Left renal pelvis (tissue), 4 donors: ENCODE data around the gene SND1. TPM values are rescaled to one million over a fixed set of nuclear protein-coding genes. Genes with fewer than 3 reads are reported as not detected.
A peak's percentile ranks its signal among the peaks of the same experiment; 100 is the strongest.

ENCODE experiments used
- DNase-seq, 4 donors: peaks; one replicate each; pipeline ENCODE4 v3.0.0-alpha.2; 2013; ENCODE audit warnings: low read depth in 4 of 4, low spot score in 3 of 4
- polyA plus RNA-seq, 4 donors: library from polyadenylated mRNA; unstranded; fragments of 120-200 nt; gene quantifications; one replicate each; pipeline ENCODE4 v1.2.1, GENCODE V29; 2013; ENCODE audit not compliant: insufficient read length in 4 of 4

SND1 gene
- polyA plus RNA-seq, 4 donors = 129 to 161 (median 145) TPM

- DNase-seq = no peak
These were observed 424.3 kb downstream of the SND1 start for GRCh38 chr7:128076196-128076795.

- DNase-seq = no peak
These were observed 424.8 kb downstream of the SND1 start for GRCh38 chr7:128076796-128077271.

DNA sequence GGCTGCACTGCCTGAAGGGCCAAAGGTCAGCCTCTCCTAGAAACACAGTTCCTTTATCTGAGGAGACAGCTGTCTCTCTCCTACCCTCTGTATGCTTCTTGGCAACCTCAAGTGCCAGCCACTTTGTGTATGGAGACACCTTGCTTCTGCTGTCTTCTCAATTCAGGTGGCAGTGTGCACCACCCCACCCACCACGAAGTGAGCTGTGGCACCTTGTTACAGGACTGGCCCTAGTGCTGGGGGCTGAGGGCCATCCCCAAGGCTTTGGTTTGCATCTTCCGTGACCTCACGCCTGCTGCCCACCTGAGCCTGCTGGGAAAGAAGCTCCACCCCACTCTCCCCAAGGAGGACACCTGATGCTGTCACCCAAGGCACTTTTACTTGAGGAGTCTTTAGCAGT lies 426.3 kb downstream of the SND1 start:
- no peak for DNase-seq

- DNase-seq = no peak
These were observed 428.2 kb downstream of the SND1 start for GRCh38 chr7:128080169-128080568.

- DNase-seq = no peak
These were observed 429.4 kb downstream of the SND1 start for GRCh38 chr7:128081351-128081750.

DNA sequence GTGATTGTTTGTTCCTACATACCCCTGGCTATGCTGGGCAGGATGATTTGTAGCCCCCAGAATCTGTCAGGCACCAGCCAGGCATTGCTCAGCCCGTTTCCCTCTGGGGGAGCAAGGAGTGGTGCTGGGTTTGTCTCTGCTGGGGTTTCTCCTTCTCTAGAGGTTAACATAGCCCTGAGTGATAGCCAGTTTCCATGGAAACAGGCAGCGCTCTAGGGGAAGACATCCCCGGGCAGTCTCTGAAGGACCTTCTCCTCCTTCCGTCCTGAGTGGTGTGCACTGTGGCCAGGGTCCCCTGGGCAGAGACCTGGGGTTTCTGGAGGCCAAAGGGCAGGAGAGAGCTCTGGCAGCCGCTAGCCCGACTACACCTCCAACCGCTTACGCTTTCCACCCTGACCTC lies 429.8 kb downstream of the SND1 start:
- no peak for DNase-seq

- no peak for DNase-seq
These were observed 430.4 kb downstream of the SND1 start for GRCh38 chr7:128082431-128082830.

DNA sequence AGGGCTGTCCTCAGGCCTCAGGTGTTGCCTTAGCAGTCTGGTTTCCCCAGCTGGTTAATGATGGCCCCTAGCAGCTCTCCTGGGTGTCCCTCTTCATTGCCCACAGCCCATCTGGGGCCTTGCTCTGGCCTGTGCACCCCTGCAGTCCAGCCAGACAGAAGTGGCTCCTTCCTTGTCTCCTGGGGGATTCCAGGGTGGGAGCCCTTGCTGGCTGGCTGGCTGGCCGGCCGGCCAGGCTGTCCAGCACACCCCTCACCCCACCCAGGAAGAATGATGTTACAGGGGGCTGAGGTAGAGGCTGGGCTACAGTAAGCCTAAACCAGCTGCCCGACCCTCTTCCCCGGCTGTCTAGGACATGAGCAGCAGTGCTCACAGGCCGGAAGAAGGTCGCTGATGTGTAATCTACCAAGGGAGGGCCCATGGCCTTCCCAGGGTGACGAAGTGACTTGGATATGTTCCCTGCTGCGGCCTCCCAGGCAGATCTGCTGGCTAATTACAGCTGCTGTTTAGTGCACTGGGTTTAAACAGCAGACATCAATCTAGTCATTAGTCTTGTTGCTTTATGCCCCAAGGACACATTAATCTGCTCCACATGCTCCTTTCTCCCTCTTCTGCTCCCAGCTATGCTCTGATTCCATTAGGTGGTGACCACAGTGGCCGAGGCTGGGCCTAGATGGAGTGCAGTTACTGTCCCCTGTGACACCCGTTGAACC lies 433.1 kb downstream of the SND1 start:
- peak; percentile 36 to 58 (median 50) for DNase-seq

- DNase-seq = no peak
These were observed 438.5 kb downstream of the SND1 start for GRCh38 chr7:128090492-128090891.

DNA sequence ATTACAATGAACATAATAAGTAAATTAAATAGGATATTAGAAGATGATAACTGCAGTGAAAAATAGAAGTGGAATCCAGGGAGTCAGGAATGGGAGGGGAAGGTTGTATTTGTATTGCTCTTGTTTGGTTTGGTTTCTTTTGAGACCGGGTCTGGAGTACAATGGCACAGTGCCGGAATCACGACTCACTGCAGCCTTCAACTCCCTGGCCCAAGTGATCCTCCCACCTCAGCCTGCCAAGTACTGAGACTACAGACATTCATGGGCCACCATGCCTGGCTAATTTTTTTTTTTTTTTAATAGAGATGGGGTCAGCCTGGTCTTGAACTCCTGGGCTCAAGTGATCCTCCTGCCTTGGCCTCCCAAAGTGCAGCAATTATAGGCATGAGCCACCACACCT lies 439.1 kb downstream of the SND1 start:
- no peak for DNase-seq

GRCh38 chr7:128092221-128092620 lies 440.2 kb downstream of the SND1 start:
- DNase-seq = no peak

GRCh38 chr7:128093614-128094570 lies 441.9 kb downstream of the SND1 start:
- DNase-seq = no peak

GRCh38 chr7:128094686-128095085 lies 442.7 kb downstream of the SND1 start:
- no peak for DNase-seq

DNA sequence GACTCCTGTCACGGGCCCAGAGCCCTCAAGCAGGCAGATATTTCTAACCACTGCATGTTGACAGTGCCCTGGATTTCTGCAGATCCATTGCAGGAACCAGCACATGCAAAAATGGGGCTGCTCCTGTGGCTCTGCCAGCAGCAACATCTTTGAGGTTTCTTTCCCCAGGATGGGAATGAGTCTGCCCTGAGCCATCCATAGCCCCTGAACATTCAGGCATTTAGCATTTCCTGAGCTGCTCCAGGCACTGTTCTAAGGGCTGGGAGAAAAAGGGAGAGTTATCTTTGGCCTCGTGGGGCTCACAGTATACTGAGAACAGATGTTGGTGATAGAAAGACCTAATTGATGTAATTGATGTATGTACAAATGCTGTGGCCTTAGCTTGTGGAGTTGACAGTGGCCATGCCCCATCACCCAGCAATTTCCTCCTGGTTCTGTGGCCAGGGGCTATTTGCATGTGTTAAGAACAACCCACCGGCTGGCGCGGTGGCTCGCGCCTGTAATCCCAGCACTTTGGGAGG lies 445.3 kb downstream of the SND1 start:
- no peak for DNase-seq

DNA sequence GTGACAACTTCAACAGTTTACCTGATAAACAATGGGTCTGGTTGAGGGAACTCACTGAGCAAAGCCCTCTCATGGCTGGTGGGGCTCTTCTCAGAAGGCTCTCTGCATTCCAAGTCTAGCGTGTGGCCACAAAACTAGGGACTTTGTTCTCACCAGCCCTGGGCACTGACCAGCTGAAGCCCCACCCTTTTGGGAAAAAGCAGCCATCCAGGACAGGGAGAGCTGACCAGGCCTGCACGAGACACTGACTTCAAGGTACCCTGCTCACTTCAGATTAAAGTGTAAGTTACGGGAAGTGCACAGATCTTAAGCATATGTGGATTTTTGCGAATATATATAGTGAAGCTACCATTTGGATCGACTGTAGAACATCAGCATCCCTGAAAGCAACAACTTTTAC lies 446.6 kb downstream of the SND1 start:
- no peak for DNase-seq

DNA sequence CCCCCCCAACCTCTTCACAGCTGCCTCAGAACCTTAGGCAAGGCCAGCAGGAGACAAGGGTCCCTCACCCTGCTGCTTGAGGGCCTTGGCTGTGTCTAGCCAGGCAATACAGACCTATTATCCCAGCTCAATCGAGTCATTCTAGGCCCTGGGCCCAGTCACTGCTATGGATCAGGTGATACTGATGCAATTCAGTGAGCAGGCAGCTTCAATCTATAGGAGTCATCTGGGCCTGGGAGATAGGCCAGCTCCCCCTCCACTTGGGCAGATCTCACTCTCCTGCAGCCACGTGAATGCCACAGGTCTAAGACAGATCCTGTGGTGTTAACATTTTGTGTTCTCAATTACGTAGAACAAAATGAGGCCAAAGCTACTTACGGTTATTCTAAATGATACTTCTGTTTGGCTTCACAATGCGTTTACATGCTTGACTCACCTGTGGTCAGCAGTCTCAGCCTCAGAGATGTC lies 447.2 kb downstream of the SND1 start:
- no peak for DNase-seq

- DNase-seq = no peak
These were observed 448.4 kb downstream of the SND1 start for GRCh38 chr7:128100225-128100948.

DNA sequence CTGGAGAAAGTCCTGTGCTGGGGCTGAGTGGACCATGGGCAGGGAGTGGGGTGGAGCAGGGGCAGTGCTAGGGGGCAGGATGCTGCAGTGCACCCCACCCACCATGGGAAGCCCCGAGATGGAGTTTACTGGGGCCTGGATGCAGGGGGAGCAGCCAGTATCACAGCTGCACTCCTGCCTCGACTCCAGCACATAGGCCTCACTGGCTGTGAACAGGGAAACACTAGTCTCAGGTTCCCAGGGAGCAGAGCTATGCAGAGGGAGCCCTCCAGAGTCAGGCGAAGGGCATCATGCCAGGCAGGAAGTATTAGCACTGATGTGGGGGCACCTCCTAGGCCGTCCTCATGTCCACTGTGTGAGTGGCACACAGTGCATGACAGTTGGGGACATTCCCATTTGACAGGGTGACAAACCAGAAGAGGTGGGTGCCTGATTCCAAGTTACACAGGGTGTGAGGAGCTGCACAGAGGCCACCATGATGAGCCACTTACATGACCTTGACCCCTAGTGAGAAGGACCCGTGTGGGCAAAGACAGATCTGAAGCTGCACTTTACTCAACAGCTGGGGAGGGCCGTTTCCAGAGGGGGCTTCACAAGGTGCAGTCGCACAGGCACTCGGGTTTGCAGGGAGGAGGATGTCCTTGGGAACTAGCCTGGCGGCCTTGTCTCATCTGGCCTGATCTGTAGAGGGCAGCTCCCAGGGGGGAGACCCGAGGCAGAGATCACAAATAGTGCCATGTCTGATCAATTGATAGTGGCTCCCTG lies 449.1 kb downstream of the SND1 start:
- DNase-seq = no peak

DNA sequence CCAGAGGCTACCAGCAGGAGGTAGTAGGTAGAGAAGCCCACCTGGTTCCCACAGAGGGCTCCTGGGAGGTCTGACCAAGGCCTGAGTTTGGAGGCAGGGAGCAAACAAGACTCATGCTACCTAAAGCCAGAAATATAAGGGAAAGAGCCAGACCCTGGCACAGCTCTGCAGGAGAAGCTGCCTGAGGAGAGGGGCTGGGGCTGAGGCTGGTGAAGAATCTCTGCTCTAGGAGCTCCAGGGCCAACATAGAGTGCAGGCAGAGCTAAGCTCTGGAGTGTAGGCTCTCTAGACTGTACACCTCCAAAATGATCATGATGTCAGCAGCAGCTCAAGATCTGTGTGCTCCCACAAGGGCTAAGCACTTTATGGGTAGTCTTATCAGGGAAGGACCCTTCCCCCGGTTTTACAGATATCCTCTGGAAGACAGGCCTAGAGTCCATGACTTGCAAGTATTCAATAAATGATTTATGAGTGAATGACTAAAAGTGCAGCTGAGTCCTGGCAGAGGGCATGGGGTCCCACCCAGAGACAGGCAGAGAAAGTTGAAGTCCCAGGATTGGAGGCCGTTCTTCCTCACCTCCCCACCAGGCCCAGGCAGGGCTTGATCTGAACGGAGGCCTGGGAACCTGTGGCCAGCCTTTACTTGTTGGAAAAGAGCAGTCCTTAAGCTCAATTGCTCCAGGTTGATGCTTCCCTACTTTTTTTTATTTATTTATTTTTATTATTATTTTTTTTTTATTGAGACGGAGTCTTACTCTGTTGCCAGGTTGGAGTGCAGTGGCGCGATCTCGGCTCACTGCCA lies 450.7 kb downstream of the SND1 start:
- DNase-seq = no peak
